HG02840 (cell line): ENCODE measurements around the gene LDHAL6B.
"Not testable (repeated sequence)": the region's sequence is repeated elsewhere in the genome, so short reads cannot be mapped to it uniquely, and the experiment has no call there.

ENCODE experiments used
- ATAC-seq: cut with Tn5 transposase; IDR thresholded peaks from one replicate; pipeline ENCODE4 v1.9.1; 2021; ENCODE audit warnings: mild to moderate bottlenecking, moderate library complexity, moderate number of reproducible peaks; ENCODE audit not compliant: unreplicated experiment, low FRiP score

Gene LDHAL6B

GRCh38 chr15:59206623-59207183 lies at the start of gene LDHAL6B:
TSS of gene LDHAL6B (plus strand) at chr15:59206843. CDS start at chr15:59206941, 98 bp downstream.
- ATAC-seq = no peak

- ATAC-seq = no peak
These were observed 49.2 kb upstream of the LDHAL6B start for GRCh38 chr15:59157396-59157795.

GRCh38 chr15:59157840-59158700 lies 48.6 kb upstream of the LDHAL6B start:
- no peak for ATAC-seq

GRCh38 chr15:59158701-59159034 lies 48.0 kb upstream of the LDHAL6B start:
- ATAC-seq = no peak

GRCh38 chr15:59159210-59159609 lies 47.4 kb upstream of the LDHAL6B start:
- no peak for ATAC-seq

- no peak for ATAC-seq
These were observed 45.6 kb upstream of the LDHAL6B start for GRCh38 chr15:59160880-59161593.

- not testable (repeated sequence) for ATAC-seq
These were observed 44.6 kb upstream of the LDHAL6B start for GRCh38 chr15:59162080-59162479.

GRCh38 chr15:59165726-59166125 lies 40.9 kb upstream of the LDHAL6B start:
- no peak for ATAC-seq

GRCh38 chr15:59166166-59166565 lies 40.5 kb upstream of the LDHAL6B start:
- ATAC-seq = no peak

- no peak for ATAC-seq
These were observed 39.9 kb upstream of the LDHAL6B start for GRCh38 chr15:59166601-59167265.

GRCh38 chr15:59168536-59168935 lies 38.1 kb upstream of the LDHAL6B start:
- ATAC-seq = no peak

GRCh38 chr15:59169251-59169708 lies 37.4 kb upstream of the LDHAL6B start:
- ATAC-seq = no peak

GRCh38 chr15:59170295-59171066 lies 36.2 kb upstream of the LDHAL6B start:
- no peak for ATAC-seq

GRCh38 chr15:59171067-59171397 lies 35.6 kb upstream of the LDHAL6B start:
- ATAC-seq = no peak

- no peak for ATAC-seq
These were observed 34.2 kb upstream of the LDHAL6B start for GRCh38 chr15:59172289-59172901.

- ATAC-seq = no peak
These were observed 33.4 kb upstream of the LDHAL6B start for GRCh38 chr15:59173194-59173593.

- ATAC-seq = no peak
These were observed 32.4 kb upstream of the LDHAL6B start for GRCh38 chr15:59174151-59174834.

- no peak for ATAC-seq
These were observed 31.5 kb upstream of the LDHAL6B start for GRCh38 chr15:59174835-59175831.
